GM21423 (cell line): ENCODE results near the gene EXOC4.
"Not testable (repeated sequence)": the region's sequence is repeated elsewhere in the genome, so short reads cannot be mapped to it uniquely, and the experiment has no call there.

Experiments used
- ATAC-seq: cut with Tn5 transposase; IDR thresholded peaks from one replicate; pipeline ENCODE4 v1.9.1; 2021; ENCODE audit warnings: mild to moderate bottlenecking, moderate library complexity; ENCODE audit not compliant: unreplicated experiment

The EXOC4 gene

GRCh38 chr7:133609806-133610205 lies 356.9 kb downstream of the EXOC4 start:
- no peak for ATAC-seq

GRCh38 chr7:133611955-133612354 lies 359.1 kb downstream of the EXOC4 start:
- ATAC-seq = no peak

DNA sequence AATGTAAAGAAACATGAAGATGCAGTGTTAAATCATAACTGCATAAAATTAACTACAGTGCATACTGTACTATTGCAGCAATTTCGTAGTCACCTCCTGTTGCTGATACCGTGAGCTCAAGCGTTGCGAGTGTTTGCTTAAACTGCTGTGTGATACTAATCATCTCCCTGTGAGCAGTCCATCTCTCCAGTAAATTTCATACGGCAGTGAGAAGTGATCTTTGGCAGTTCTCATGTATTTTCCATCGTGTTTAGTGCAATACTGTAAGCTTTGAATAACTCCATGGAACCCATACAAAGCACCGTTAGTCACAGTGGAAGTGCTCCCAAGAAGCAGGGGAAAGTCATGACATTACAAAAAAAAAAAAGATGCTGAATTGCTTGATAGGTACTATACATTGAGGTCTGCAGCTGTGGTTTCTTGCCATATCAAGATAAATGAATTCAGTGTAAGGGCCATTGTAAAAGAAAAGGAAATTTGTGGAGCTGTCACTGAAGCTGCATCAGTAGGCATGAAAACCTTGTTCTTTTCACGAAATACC lies 360.4 kb downstream of the EXOC4 start:
- ATAC-seq = no peak

- no peak for ATAC-seq
These were observed 361.4 kb downstream of the EXOC4 start for GRCh38 chr7:133614251-133614650.

DNA sequence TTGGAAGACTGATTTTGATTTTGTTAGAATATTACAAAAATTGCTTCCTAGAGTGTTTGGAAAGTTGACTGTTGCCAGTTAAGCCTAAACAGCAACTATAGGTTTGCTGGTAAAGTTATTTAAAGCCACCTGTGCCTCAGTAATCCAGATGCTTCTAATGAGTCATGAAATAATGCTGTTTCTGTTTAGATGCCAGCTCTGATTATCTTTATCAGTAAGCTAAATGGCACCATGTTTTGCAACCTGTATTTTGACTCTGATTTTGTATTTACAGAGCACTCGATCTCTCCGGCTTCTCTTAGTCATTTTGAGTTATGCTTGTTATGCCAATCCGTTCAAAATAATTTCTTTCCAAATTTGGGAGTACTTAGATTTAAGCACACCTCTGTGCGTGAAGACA lies 366.1 kb downstream of the EXOC4 start:
- no peak for ATAC-seq

- ATAC-seq = no peak
These were observed 366.6 kb downstream of the EXOC4 start for GRCh38 chr7:133619491-133619890.

DNA sequence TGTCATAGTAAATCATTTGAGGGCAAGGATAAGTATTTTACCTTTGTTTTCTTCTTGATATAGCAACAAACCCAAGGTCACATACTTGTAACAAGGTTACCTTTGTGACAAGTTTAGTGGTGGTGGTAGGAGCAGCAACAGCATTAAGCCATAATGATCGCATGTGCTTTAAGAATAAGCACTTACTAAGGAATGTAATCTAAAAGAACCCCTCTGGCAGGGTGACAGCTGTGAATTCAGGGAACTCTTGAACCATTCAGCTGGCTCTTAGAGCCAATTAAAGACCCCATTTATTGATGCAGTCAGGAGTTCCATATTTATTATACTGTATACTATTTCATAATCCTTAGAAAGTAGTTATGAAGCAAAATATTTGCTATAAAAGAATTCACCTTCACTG lies 370.8 kb downstream of the EXOC4 start:
- ATAC-seq = no peak

DNA sequence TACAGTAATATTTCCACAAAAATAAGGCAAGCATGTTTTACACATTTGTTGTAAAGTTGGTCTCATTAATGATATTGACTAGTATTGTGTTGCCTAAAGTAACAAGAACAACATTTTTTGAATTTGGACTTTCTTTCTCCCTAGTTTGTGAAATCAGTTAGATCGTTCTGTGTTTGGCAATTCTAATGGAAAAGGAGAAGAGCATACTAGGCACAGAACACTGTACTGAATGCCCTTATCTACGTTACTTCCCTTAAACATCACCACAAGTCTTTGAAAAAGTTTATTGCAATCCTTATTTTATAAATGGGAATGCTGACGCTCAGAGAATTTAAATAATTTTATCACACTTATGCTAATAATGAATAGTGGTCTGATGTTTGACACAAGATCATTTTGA lies 372.2 kb downstream of the EXOC4 start:
- ATAC-seq = no peak

DNA sequence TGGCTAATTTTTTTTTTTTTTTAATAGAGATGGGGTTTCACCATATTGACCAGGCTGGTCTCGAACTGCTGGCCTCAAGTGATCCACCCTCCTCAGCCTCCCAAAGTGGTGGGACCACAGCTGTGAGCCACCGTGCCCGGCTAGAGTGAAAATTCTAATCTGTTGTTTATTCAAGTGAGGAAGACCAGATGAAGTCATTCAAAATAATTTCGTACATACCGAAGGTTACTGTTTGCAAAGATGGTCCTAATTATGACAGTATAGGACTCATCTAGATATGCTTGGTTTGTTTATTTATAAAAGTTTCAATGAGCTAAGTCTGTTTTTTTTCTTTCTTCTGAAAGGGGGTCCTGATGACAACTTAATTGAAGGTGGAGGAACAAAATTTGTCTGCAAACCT lies 376.8 kb downstream of the EXOC4 start:
- no peak for ATAC-seq

- no peak for ATAC-seq
These were observed 380.2 kb downstream of the EXOC4 start for GRCh38 chr7:133633055-133633454.

DNA sequence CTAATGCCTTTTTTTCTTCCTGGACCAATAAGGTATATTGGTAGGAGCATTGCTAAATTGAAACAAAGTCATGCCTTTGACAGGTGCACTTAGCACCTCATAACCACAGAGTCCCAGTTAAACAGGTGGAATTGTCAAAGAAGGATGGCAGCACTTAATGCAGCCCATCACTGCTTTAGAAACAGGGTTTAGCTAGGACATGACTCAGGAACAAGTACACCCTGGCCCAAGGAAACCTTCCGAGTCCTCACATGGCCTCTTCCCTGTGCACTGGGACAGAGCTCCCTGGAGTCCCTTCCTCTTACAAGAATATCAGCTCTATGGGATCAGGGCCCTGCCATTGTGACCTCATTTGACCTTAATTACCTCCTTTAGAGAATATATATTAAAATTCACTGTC lies 382.7 kb downstream of the EXOC4 start:
- ATAC-seq = no peak

DNA sequence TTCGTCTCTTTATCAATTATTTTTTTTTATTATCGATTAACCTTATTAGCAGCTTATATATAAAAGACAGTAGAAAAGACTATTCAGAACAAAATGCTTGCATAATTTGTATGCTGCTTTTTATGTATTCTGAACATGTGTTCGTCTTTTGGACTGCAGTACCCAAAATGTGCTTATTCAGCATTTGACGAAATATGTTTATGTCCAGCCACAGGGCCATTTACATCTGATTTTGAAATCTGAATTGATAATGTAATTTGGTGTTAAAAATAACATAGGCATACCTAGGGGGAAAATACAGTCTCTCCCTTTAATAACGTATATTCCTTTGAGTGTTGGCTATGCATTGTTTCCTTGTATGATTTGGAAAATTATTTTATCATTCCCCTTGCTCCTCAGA lies 386.0 kb downstream of the EXOC4 start:
- ATAC-seq = no peak

GRCh38 chr7:133641436-133641835 lies 388.6 kb downstream of the EXOC4 start:
- ATAC-seq = no peak

- ATAC-seq = no peak
These were observed 390.0 kb downstream of the EXOC4 start for GRCh38 chr7:133642907-133643306.

DNA sequence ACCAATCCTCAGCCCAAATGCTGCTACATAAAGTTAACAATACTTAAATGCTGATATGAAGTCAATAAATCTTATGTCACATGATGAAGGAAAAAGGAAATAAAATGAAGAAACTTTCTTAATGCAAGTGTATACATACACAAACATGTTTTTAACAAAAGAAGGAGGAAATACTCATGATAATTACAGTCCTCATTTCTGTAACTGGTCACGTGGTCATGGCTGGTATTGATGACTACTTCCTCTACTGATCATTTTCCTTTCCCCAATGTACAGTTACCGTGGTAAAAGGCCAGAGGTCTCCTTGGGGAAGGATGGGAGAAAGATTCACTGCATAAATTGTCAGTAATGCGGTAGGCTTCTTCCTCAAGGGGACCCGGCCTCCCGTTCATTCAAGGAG lies 390.8 kb downstream of the EXOC4 start:
- not testable (repeated sequence) for ATAC-seq

- ATAC-seq = no peak
These were observed 393.1 kb downstream of the EXOC4 start for GRCh38 chr7:133645884-133646391.

- no peak for ATAC-seq
These were observed 393.8 kb downstream of the EXOC4 start for GRCh38 chr7:133646472-133647315.

DNA sequence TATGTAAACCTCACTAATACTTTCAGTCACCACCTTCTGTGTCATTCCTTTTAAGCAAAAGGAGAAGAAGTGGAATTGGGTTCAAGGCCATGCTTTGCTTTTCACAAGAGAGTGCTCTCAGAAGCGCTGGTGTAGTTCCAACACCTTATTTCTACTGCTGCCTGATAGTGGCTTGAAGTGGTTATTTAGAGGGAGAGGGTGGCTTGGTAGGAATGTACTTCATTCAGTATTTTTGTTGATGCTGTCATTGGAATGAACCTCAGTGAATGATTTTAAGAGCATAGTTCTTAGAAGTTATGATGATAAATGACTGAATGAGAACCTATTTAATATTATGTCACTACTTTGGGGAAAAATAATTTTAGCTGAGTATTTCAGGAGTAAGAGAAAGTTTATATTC lies 396.7 kb downstream of the EXOC4 start:
- no peak for ATAC-seq

DNA sequence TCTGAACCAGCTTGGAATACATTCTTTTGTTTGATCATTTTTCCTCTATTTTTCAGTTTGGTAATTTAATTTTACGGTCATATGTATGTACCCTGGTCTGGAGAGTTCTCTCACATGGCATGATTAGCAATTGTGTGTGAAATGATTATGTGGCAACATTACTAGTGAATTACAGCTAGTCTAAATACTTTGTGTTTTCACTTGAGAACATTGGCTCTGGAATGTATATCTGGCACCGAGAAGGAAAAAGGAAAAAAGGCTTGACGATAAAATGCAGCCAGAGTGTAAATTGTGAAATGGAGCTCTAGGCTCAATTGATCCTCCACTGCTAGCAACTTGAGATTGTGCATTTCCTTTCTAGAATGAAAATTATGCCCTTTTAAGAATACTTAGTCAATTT lies 397.2 kb downstream of the EXOC4 start:
- no peak for ATAC-seq

GRCh38 chr7:133650487-133651300 lies 397.8 kb downstream of the EXOC4 start:
- ATAC-seq = no peak

DNA sequence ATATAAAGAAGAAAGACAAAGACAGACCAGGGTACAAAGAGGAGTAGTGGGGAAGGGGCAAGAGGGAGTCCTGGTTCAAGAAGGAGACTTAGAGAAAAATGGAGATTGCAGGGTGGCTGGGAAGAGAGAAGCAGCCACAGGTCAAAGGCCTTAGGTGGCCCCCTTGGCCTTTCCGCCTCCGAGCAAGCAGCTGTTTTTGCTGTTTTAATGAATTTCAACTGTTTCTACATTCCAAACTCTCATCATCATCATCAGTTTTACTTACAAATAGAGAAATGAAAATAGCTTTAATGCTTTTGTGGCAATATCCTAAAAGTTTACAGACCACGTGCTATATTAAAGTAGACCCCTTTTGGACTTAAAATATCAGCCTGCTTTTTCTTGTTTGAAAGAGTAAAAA lies 399.7 kb downstream of the EXOC4 start:
- ATAC-seq = no peak

- ATAC-seq = no peak
These were observed 401.7 kb downstream of the EXOC4 start for GRCh38 chr7:133654547-133654946.
